SK-N-MC (cell line): ENCODE data around the gene KCNJ5.

Source experiments
- EZH2 ChIP-seq: fragments of 200-600 bp; sonication (generic); IDR thresholded peaks from one replicate; pipeline ENCODE4 v1.6.1; 2017; ENCODE audit warnings: antibody characterized with exemption
- POLR2AphosphoS5 ChIP-seq: IDR thresholded peaks from 2 replicates; pipeline ENCODE4 v1.6.1; 2012; ENCODE audit warnings: mild to moderate bottlenecking, low read depth, low read length, borderline replicate concordance

DNA sequence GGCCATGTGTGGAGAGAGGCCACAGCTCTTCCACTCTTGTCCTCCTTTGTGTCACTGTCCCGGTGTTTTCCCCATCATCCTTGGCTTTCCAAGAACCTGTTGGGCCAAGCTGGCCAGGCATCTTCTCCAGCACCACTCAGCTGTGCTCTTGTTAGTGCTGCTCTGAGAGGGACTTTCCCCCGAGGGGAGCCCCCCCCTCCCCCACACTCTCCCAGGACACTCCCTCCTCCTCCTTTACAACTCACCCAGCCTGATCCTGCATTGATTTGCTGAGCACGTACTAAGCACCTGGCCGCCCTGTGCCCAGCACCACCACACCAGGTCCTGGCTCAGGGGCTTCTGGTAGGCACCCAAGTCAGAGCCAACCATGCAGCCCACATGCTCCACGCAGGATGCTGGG lies 38.3 kb downstream of the KCNJ5 start:
- TF ChIP-seq POLR2AphosphoS5 (no peak), EZH2 (no peak)
